NCI-H1092 (cell line): ENCODE results near the gene ARL8A.
A peak's percentile ranks its signal among the peaks of the same experiment; 100 is the strongest.
"Not testable (repeated sequence)": the region's sequence is repeated elsewhere in the genome, so short reads cannot be mapped to it uniquely, and the experiment has no call there.

Experiments used
- DNase-seq: peaks from one replicate; lab custom pipeline; 2025; lab: John Stamatoyannopoulos, UW

The ARL8A gene

GRCh38 chr1:202144402-202145067 is at the start of gene ARL8A:
TSS of gene ARL8A (minus strand) at chr1:202144737. CDS start at chr1:202144572, 165 bp downstream.
- DNase-seq, result peak; percentile 35

DNA sequence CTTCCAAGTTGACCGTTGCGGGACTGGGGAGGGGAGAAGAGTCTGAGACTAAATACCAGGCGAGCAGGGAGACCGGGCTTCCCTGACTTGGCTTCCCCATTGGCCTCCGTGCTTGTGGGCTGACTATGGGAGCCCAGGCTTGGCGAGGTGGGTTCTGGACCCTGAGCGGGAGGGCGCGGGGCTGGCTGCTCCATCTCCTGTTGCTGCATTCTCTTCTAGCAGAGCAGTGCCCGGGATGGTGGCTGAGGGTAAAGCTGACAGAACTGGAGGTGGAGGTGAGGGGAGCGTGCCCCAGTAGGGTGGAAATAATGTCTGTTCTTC is 49.8 kb upstream of the ARL8A start:
- DNase-seq, result no peak

DNA sequence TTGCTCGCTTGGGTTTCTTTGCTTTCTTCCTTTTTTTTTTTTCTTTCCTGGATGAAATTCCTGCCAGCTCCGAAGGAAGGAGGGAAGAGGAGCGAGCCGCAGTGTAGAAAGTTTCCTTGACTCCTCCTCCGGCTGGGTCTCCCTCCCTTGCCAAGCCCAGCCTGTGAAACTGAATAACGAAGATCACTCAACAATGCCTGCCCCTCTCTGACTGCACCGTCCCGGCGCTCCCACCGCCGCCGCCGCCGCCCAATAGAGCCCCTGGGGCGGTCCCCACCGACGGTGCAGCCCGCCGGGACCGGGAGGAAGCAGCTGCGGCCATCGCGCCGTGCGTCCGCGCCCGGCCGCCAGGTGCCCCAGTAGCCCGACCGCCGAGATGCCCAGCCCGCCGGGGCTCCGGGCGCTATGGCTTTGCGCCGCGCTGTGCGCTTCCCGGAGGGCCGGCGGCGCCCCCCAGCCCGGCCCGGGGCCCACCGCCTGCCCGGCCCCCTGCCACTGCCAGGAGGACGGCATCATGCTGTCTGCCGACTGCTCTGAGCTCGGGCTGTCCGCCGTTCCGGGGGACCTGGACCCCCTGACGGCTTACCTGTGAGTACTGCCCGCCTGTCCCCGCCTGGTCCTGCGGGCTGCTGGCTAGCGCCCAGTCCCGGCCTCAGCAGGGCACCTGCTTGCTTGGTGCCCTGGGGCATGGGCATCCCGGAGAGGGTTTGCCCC is 49.2 kb upstream of the ARL8A start, which contains the start of gene LGR6:
Gene LGR6 (plus strand): TSS at position 186 of the 714 bp plus-strand sequence. CDS start 191 bp downstream, at position 377.
- no peak for DNase-seq

DNA sequence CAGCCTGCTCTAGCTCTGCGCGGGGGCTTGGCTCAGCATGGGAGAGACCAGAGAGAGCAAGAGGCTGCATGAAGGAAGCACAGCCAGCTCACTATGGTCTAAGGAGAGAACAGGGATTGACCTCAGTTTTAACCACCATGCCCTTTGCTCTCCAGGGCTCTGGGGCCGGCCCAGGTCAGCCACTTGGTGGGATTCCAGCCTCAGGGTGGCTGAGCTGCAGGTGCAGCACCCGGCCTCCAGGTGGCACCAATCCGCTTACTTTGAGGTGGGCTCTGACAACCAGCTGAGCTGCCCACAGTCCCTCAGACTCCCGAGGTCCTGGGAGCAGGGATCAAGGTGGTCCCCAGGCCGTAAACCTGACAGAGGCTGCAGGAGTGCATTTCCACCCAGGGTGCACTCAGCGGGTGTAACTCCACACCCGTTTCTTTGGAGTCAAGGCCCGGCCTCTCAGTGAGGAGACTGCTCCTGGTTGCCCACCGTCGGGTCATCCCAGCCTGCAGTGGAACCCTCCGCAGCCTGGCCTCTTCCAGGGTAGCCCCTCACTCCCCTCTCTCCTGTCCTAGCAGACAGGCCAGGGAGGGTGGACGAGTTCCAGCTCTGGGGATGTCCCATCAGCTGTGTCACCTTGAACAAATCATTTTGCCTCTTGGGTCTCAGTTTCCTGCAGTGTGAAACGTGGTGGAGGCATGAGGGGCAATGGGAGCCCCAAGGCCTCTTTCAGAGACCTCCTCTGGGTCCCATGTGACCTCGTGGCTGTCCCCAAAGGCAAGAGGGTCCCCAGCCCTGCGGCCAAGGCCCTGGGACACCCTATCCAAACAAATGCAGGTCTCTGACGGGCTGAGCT is 48.5 kb upstream of the ARL8A start:
- DNase-seq, result no peak

GRCh38 chr1:202191391-202191790 is 46.9 kb upstream of the ARL8A start:
- DNase-seq, result not testable (repeated sequence)

GRCh38 chr1:202189918-202190715 is 45.6 kb upstream of the ARL8A start:
- DNase-seq, result no peak

DNA sequence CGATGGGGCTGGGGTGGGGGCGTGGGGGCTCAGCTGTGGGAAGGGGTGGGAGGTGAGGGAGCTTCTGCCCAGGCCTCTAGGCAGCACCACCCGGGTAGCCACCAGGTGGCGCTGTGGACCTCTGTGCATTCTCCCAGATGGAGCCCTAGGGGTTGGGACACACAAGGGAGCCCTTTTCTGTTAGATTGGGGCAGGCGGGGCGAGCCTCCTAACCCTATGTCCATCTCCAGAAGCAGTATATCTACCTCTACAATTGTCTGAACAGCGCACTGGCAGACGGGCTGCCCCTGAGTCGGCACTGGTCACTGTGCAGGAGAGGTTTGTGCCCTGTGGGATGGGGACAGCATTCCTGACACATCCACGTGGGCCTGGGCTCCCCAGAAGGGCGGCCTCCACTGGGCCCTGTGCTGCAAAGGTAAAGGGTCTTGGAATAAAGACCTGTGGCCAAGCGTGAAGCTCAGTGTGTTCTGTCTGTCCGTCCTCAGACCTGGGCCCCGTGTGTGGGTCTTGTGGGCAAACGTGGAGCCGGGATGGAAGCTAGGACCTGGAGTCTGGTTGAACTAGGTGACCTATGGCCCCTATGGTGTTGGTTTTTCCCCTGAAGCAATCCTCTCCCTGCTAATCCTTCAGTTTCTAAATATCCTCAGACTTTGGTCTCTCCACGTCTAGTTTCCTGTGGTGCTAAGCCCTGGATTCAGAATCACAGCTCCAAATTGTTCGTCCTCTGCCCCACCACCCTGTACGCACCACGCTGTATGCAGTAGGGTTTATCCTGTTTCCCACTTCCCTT is 44.7 kb upstream of the ARL8A start:
- peak; percentile 73 for DNase-seq

DNA sequence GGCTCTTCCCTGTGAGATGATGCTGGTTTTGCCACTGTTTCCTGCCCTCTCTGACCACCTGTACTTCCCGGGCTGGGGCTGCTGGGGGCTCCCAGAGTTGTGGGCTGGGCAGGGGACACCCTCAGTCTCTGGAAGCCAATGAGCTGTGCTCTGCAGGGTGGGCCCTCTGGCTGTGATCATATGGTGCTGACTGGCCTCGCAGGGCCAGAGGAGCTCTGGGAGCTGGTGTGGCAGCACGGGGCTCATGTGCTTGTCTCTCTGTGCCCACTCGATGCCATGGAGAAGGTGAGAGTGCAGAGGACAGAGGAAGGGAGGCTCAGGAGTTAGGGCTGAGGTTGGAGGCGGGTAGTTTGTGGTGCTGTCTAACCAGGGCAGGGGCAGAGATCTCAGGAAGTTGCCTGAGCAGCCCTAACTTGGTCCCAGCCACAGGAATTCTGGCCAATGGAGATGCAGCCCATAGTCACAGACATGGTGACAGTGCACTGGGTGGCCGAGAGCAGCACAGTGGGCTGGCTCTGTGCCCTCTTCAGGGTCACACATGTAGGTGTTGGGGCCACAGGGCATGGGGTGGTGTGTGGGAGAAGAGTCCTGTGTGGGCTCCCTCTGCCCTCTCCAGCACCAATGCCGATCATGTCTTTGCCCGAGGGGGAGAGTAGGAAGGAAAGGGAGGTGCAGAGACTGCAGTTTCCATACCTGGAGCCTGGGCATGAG is 43.3 kb upstream of the ARL8A start:
- DNase-seq, result no peak

DNA sequence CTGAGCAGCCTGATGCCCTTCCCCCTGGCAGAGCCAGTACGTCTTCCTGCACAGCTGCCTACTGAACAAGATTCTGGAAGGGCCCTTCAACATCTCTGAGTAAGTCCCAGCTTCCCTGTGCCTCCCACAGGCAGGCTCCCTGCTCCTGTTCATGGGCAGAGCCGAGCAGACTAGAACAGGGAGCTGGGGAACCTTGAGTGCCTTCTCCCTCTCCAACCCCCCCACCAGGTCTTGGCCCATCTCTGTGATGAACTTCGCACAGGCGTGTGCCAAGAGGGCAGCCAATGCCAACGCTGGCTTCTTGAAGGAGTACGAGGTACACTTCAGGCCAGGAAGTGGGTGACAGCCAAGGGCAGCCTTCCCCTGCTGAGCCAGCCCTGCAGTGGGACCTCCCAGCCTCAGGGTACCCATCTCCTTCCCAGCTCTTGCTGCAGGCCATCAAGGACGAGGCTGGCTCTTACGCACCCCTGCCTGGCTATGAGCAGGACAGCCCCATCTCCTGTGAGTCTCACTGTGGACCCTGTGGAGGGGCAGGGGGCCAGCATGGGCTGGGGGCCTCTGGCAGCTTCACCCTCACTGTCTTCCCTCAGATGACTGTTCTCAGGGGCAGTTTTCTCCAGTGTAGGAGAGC is 42.6 kb upstream of the ARL8A start:
- no peak for DNase-seq

DNA sequence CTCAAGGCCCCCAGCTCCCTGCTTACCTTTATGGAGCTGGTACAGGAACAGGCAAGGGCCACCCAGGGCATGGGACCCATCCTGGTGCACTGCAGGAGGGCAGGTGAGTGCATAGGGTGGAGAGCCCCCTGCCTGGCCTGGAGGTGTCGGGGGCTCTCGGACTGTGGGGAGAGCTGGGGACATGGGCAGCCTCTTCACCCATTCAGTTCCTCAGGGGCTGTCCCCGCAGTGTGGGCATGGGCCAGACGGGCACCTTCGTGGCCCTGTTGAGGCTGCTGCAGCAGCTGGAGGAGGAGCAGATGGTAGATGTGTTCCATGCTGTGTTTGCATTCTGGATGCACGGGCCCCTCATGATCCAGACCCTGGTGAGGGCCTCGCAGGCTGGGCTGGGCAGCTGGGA is 41.8 kb upstream of the ARL8A start:
- DNase-seq, result no peak

- peak; percentile 83 for DNase-seq
Measured at GRCh38 chr1:202184750-202185460, 40.4 kb upstream of the ARL8A start.

GRCh38 chr1:202182040-202182877 is 37.7 kb upstream of the ARL8A start:
- DNase-seq, result no peak

DNA sequence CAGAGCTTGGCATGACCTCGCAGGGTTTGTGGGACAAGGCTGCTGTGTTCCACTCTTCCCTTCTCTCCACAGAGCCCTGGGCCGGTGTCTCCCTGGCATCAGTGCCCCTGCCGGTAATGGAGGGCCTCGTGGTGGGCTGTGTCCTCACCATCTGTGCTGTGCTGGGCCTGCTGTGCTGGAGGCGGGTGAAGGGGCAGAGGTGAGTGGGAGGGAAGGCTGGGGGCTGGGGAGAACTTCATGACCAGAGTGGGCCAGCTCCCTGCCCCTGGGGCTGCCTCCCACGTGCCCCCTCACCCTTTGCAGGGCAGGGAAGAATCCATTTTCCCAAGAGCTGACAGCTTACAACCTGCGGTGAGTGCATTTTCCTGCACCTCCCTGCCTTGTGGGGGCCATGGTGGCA is 37.0 kb upstream of the ARL8A start:
- no peak for DNase-seq

GRCh38 chr1:202180751-202181139 is 36.2 kb upstream of the ARL8A start:
- not testable (repeated sequence) for DNase-seq

GRCh38 chr1:202179828-202180750 is 35.6 kb upstream of the ARL8A start:
- DNase-seq, result no peak

DNA sequence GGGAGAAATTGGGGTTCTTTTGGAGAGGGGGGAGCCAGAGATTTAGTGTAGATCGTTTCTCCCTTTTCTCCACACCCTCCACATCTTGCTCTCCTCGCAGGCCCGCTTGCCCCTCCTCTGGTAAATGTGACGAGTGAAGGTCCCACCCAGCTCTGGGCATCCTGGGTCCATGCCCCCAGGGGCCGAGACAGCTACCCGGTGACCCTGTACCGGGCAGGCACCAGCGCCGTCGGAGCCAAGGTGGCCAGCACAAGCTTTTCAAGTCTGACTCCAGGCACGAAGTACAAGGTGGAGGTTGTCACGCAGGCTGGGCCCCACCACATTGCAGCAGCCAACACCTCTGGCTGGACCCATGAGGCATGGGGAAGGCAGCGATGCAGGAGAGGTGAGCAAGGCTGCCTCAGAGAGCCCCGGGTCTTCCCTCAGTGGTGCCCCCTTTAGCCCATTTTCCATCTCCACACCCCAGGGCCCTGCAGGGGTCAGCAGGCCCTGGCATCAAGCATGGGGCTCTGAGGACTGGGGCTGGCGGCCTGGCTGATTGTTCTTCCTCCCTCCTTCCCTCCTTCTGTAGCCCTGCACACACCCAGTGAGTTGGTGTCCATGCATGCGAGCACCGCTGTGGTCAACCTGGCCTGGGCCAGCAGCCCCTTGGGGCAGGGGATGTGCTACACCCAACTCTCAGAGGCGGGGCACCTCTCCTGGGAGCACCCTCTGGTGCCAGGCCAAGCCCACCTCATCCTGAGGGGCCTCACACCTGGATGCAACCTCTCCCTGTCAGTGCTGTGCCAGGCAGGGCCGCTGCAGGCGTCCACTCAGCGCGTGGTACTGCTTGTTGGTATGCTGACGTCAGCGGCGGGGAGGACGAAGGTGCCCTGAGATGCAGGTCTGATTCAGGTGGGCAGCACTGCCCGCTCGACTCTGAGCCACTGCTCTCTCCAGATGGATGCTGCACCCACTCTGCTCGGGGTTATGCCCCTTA is 32.7 kb upstream of the ARL8A start:
- DNase-seq, result no peak
